ENCODE measurements around the gene COL10A1. TPM values are rescaled to one million over a fixed set of nuclear protein-coding genes. Genes with fewer than 3 reads are reported as not detected.

Gene COL10A1
- total RNA-seq, 1 donor from 2014 or later = not detected

- Mint-ChIP-seq H3K4me1 (ENCODE audit: low read depth) (no peaks in the 10 kb centered on the region), H3K27ac (no peak overlapping the region), H3K27me3 (no peaks in the 10 kb centered on the region), H3K9me3 (ENCODE audit: low read depth) (peaks cover 2% of the 10 kb centered on the region), H3K36me3 (ENCODE audit: insufficient read depth) (peaks cover 8% of the 10 kb centered on the region), H3K4me3 (ENCODE audit: low read depth) (no peak overlapping the region)
- no peak for DNase-seq (ENCODE audit: low spot score, unreplicated experiment)
- TF ChIP-seq CTCF (IDR thresholded peaks at IDR 0.05; ENCODE audit: unreplicated experiment) = no peak
Observed at GRCh38 chr6:116133453-116133852, 7.5 kb upstream of the COL10A1 start.

GRCh38 chr6:116127771-116128493, 2.0 kb upstream of the COL10A1 start:
- no peak overlapping the region for H3K27ac Mint-ChIP-seq
- H3K9me3 Mint-ChIP-seq (ENCODE audit: low read depth) = peaks cover 2% of the 10 kb centered on the region
- no peaks in the 10 kb centered on the region for H3K27me3 Mint-ChIP-seq
- no peak for TF ChIP-seq CTCF (IDR thresholded peaks at IDR 0.05; ENCODE audit: unreplicated experiment)
- H3K4me3 Mint-ChIP-seq (ENCODE audit: low read depth) = no peak overlapping the region
- no peak for DNase-seq (ENCODE audit: low spot score, unreplicated experiment)
- no peaks in the 10 kb centered on the region for H3K4me1 Mint-ChIP-seq (ENCODE audit: low read depth)
- H3K36me3 Mint-ChIP-seq (ENCODE audit: insufficient read depth) = peaks cover 9% of the 10 kb centered on the region

- no peak for DNase-seq (ENCODE audit: low spot score, unreplicated experiment)
- H3K36me3 Mint-ChIP-seq (ENCODE audit: insufficient read depth) = peaks cover 13% of the 10 kb centered on the region
- no peak for TF ChIP-seq CTCF (IDR thresholded peaks at IDR 0.05; ENCODE audit: unreplicated experiment)
- H3K9me3 Mint-ChIP-seq (ENCODE audit: low read depth) = no peaks in the 10 kb centered on the region
- no peaks in the 10 kb centered on the region for H3K4me1 Mint-ChIP-seq (ENCODE audit: low read depth)
- H3K27ac Mint-ChIP-seq = no peak overlapping the region
- H3K27me3 Mint-ChIP-seq = no peaks in the 10 kb centered on the region
- H3K4me3 Mint-ChIP-seq (ENCODE audit: low read depth) = no peak overlapping the region
Observed at GRCh38 chr6:116120430-116120829, 5.5 kb downstream of the COL10A1 start.

- no peaks in the 10 kb centered on the region for H3K9me3 Mint-ChIP-seq (ENCODE audit: low read depth)
- H3K4me3 Mint-ChIP-seq (ENCODE audit: low read depth) = no peak overlapping the region
- no peaks in the 10 kb centered on the region for H3K4me1 Mint-ChIP-seq (ENCODE audit: low read depth)
- H3K27me3 Mint-ChIP-seq = no peaks in the 10 kb centered on the region
- DNase-seq (ENCODE audit: low spot score, unreplicated experiment) = no peak
- no peak overlapping the region for H3K27ac Mint-ChIP-seq
- no peak for TF ChIP-seq CTCF (IDR thresholded peaks at IDR 0.05; ENCODE audit: unreplicated experiment)
- H3K36me3 Mint-ChIP-seq (ENCODE audit: insufficient read depth) = peaks cover 15% of the 10 kb centered on the region
Observed at GRCh38 chr6:116118608-116119007, 7.3 kb downstream of the COL10A1 start.

- Mint-ChIP-seq H3K27me3 (no peaks in the 10 kb centered on the region), H3K9me3 (ENCODE audit: low read depth) (no peaks in the 10 kb centered on the region), H3K36me3 (ENCODE audit: insufficient read depth) (peaks cover 21% of the 10 kb centered on the region), H3K4me3 (ENCODE audit: low read depth) (no peak overlapping the region), H3K4me1 (ENCODE audit: low read depth) (peaks cover 7% of the 10 kb centered on the region), H3K27ac (no peak overlapping the region)
- no peak for DNase-seq (ENCODE audit: low spot score, unreplicated experiment)
- peak; percentile 58 for TF ChIP-seq CTCF (IDR thresholded peaks at IDR 0.05; ENCODE audit: unreplicated experiment)
Observed at GRCh38 chr6:116115781-116116180, 10.2 kb downstream of the COL10A1 start.

Data from progenitor cell of endocrine pancreas (in vitro differentiated cells).